NOMO-1 treated with dmso at 0.1 percent for 144 hours (cell line): ENCODE data around the gene HAUS2.
"Not testable (repeated sequence)": the region's sequence is repeated elsewhere in the genome, so short reads cannot be mapped to it uniquely, and the experiment has no call there.

ENCODE experiments used
- DNase-seq: peaks from one replicate; lab custom pipeline; 2025; ENCODE audit not compliant: unreplicated experiment; lab: John Stamatoyannopoulos, UW

The HAUS2 gene

GRCh38 chr15:42548249-42549031 lies at the start of gene HAUS2, which contains the start of gene LRRC57:
Gene HAUS2, plus strand, starts transcription at chr15:42548838. Its CDS starts 35 bp downstream, at chr15:42548873.
Gene LRRC57, minus strand, starts transcription at chr15:42548793. Its CDS starts 359 bp downstream, at chr15:42548434.
- DNase-seq = peak; percentile 55

GRCh38 chr15:42499858-42500609 lies 48.6 kb upstream of the HAUS2 start:
- no peak for DNase-seq

- no peak for DNase-seq
Measured at GRCh38 chr15:42502477-42502876, 46.2 kb upstream of the HAUS2 start.

- DNase-seq = no peak
Measured at GRCh38 chr15:42503825-42504224, 44.8 kb upstream of the HAUS2 start.

GRCh38 chr15:42504631-42505030 lies 44.0 kb upstream of the HAUS2 start:
- DNase-seq = no peak

GRCh38 chr15:42507514-42507913 lies 41.1 kb upstream of the HAUS2 start:
- DNase-seq = no peak

- DNase-seq = no peak
Measured at GRCh38 chr15:42508263-42508690, 40.4 kb upstream of the HAUS2 start.

- DNase-seq = no peak
Measured at GRCh38 chr15:42510258-42511006, 38.2 kb upstream of the HAUS2 start.

GRCh38 chr15:42511007-42511391 lies 37.6 kb upstream of the HAUS2 start:
- DNase-seq = no peak

- no peak for DNase-seq
Measured at GRCh38 chr15:42523331-42523730, 25.3 kb upstream of the HAUS2 start.

GRCh38 chr15:42528970-42529369 lies 19.7 kb upstream of the HAUS2 start:
- no peak for DNase-seq

GRCh38 chr15:42533246-42533645 lies 15.4 kb upstream of the HAUS2 start:
- no peak for DNase-seq

GRCh38 chr15:42544853-42545629 lies 3.6 kb upstream of the HAUS2 start:
- peak; percentile 31 for DNase-seq

GRCh38 chr15:42547918-42548248 lies 755 bp upstream of the HAUS2 start:
- DNase-seq = no peak

GRCh38 chr15:42549032-42549491 lies 424 bp downstream of the HAUS2 start:
- peak; percentile 48 for DNase-seq

GRCh38 chr15:42549741-42550392 lies 1.2 kb downstream of the HAUS2 start:
- DNase-seq = peak; percentile 28

GRCh38 chr15:42553554-42553953 lies 4.9 kb downstream of the HAUS2 start:
- DNase-seq = no peak

GRCh38 chr15:42556550-42557207 lies 8.0 kb downstream of the HAUS2 start:
- DNase-seq = not testable (repeated sequence)

- DNase-seq = no peak
Measured at GRCh38 chr15:42558739-42559138, 10.1 kb downstream of the HAUS2 start.
